CD4-positive, alpha-beta T cell treated with Interleukin-17A for 1 hour (primary cell): ENCODE results near the gene PSD4.

Experiments used
- DNase-seq: peaks from one replicate; pipeline ENCODE4 v3.0.0-alpha.2; 2020

PSD4 gene

DNA sequence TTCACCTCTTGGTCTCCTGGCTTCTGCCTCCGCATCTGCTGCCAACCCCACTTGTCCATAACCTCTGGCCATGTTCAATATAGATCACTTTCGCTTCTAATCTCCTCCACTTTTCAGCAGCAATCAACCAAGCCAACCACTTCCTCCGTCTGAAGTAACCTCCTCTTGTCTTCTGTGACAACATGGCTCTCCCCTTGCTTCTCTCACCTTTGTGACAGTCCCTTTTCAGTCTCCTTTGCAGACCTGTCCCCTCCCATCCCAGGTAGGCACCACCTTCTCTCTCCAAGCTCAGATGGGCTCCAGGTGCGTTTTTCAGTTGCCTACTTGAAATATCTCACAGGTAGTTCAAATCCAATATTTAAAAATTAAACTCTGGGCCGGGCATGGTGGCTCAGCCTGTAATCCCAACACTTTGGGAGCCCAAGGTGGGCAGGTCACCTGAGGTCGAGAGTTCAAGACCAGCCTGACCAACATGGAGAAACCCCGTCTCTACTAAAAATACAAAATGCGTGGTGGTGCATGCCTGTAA, 4.7 kb upstream of the PSD4 start:
- peak; percentile 70 for DNase-seq

DNA sequence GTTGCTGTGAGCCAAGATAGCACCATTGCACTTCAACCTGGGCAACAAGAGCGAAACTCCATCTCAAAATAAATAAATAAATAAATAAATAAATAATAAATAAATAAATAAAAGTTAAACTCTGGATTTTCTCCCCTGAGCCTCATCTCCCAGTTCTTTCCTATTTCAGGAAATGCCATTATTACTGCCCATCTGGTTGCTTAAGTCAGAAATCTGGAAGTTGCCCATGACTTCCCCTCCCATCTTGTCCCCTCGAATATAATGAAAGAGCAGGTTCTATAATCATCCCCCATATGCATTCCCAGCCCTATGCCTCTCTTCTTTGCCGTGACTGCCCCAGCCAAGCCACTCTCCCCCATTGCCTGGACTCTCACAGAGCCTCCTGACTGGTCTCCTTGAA, 4.2 kb upstream of the PSD4 start:
- no peak for DNase-seq

DNA sequence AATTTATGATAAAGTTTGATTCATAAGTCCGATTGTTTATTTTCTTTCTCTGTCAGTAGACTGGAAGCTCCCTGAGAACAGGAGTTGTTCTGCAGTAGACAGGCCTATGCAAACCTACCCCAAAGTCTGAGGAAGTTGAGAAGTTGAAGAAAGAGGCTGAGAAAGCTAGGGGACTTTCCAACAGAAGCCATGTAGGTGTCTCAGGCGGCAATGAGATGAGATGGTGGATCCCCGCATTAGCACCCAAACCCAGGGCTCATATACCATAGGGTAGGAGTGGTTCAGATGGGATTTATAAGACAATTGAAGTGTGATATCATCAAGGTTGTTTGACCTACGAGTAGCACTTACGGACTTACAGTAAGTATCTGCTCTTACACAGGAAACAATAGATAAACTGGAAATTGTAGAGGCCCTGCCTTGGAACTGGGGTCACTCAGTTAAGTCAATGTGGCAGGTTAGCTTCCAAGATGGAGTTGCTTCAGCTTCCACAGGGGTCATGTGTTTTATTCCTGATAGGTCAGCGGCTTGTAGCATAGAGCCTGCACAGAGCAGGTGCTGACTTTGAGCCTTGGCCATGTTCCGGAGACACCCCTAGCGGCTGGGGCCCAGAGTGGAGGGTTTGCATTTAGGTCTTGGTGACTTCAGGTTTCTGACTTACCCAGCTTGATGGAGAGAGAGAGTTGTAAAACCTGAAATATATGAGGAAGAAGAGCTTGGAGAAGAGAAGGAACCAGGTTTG, 2.3 kb upstream of the PSD4 start:
- DNase-seq, result no peak

DNA sequence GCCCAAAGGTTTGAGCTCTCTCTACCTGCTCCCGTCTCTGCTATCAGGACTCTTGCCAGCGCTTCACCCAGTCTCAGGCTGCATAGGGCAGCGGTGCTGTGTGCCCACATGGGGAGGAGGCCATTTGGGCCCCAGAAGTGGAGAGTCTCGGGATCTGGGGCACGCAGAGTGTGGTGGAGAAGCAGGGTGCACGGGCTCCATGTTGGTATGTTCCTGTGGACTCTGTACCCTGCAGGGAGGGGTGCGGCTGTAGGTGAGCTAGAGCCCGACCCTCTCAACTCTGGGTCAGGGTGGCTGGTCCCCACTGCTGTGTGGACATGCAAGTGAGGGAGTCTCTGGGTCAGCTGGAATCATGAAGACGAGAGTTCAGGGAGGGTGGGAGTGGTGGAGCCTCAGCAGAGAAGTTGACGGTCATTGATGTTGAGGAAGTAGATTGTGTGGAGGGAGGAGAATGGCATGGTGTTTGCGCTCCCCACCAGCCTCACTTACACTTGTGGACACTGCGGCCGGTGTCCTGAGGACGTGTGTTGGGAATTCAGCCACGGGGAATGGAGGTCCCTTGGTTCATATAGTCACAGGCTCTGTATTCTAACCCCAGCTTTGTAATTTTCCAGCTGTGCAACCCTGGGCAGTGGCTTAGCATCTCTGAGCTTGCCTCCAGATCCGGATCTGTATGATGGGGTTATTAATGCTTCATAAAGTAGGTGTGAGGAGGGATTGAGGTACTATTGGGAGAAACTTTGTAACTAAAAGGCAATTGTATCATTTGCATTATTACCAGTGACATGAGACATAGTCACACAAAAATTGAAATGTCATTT, 840 bp upstream of the PSD4 start:
- no peak for DNase-seq

DNA sequence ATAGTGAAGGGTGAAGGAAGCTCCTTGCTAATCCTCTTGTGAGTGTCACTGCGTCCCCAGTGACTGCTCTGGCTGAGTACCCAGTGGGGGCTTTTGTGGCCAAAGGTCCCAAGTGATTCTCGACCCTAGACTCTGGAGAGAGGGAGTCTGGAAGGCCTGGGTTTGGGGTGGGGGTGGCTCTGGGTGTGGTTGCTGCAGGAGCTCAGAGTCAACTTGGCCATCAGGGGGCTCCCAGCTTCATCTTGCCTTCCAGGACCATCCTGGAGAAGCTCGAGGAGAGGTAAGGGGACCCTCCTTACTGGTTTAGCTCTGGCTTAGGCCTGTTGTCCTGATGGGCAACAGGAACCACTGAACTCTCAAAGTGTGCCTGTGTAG, 592 bp downstream of the PSD4 start:
- no peak for DNase-seq

DNA sequence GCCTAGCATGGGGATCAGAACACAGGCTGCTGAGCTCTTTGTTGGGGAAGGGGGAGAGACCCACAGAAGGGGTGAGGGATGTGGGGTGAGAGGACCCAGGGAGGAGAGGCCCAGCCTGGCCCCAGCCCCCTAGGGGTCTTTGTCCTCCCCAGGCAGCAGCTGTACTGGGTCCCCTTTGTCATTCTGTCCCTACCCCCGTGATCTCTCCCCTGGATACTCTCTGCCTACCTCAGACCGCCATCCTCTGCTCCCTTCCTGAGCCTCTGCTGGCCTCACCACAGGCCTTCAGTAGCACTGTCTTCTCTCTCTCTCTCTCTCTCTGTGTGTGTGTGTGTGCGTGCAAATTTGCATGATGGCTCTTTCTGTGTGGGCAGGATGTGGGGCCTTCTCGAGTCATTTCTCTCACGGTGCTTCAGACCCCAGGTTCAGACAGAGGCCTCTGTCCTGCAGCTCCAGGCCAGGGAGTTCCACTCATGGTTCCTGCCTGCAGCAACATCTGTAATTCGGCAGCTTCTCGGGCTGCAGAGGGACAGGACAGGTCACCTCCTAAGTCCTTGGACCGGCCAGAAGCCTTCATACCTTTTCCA, 1.4 kb downstream of the PSD4 start:
- peak; percentile 83 for DNase-seq

DNA sequence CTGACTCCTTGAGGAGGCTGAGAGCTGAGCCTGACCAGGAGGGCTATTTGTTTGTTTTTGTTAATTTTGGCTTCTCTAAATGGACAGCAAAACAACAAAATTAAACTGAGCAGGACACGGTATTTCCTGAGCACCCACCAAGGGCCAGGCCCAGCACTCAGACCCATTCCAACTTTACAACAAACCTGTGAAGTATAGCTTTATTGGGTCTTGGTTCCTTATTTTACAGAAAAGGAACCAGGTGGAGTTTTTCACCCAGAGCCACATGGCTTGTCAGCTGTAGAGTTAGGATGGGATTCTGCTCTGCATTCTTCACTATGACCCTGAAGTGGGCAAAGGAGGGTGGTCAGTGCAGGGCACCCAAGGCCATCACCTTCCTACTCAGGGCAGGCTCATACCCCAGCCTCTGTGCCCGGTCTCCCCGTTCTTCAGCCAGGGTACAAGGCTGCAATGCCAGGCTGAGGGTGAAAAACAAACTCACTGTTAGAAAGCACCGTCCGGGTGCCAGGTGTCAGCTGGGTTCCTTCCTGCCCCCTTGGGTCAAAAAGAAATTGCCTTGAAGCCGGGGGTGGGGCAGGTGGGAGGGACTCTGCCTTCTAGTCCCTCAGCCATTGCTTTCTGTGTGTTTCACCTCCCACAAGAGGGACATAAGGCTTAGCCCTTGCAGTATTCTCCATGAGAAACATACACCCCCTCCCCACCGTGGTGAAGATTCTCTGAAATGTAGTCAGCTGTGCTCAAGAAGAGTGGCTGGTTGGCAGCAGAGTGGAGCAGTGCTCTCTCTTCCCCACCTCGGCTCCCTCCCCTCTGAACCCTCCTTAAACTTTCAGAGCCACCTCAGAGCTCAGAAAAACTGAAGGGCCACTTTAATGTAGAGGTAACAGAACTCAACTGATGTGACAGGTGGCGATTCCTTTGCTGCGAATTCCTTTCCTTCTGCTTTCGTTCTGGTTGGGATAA, 2.2 kb downstream of the PSD4 start:
- DNase-seq, result peak; percentile 46

DNA sequence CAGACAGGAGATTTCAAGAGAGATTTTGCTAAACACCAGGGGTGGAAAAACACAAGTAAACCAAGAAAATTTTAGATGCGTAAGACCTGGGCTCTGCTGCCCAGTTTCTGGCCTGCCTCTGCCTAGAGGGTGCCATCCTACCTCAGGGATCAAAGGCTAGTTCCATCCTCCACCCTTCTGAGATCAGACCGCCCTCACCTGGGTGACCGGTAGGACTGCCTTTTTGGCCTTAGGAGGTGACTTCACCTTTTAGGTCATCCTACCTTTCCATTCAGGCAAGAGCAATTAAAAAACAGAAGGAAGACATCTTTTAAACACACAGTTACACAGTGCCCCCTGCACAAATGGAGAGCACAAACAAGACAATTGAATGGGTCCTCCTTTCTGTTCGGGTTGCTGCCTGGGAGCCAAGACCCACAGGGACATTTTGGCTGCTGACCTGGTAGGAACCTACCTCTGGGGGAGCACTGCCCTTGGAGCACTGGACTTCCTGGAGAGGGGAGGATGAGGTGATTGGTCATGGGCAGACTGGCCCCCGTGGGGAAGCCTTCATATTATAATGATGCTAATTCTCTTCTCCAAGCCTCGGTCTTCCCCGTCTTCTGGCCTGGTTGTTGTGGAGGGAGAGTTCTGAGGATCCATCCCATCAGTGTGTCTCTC, 3.1 kb downstream of the PSD4 start:
- no peak for DNase-seq

DNA sequence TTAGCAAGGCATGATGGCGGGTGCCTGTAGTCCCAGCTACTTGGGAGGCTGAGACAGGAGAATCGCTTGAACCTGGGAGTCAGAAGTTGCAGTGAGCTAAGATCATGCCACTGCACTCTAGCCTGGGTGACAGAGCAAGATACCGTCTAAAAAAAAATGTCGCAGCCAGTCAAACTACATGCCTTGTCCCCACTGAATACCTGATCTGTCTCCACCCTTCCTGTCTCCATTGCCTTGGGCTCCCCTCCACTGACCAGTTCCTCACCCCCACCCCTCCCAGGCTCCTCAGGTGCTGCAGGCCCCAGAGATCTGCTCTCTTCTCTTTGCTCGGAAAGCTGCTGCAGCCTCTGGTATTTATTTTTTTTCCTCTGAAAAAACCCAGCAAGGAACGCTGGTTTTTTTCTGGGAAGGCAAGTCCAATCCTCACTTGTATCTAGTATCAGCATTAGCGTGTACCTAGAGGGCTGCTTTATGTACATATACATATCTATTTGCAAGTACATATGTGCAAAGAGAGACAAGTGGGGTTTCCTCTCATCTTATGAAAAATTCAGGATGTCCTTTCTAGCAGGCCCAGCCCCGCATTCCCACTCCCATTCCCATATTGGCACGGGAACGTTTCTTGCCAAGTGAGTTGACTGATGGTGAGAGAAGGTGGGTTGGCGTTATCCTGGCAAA, 4.4 kb downstream of the PSD4 start:
- DNase-seq, result no peak

DNA sequence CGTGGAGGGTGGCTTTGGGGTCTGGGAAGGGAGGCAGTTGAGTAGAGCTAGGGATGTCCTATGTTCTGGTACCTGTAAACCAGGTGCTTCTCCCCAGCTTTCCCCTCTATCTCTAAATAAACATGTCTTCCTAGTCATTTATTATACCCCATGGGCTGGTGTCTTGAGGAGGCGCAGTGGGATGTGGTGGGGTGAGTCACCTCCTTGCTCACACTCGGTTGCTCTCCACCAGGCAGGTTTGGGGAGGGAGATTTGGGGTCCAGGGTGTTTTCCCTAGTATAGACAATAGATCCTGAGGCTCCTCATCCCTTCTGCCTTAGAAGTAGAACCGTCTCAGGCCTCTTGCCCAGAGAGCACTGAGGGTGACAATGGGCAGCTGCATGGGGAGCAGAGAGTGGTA, 5.1 kb downstream of the PSD4 start:
- peak; percentile 23 for DNase-seq

DNA sequence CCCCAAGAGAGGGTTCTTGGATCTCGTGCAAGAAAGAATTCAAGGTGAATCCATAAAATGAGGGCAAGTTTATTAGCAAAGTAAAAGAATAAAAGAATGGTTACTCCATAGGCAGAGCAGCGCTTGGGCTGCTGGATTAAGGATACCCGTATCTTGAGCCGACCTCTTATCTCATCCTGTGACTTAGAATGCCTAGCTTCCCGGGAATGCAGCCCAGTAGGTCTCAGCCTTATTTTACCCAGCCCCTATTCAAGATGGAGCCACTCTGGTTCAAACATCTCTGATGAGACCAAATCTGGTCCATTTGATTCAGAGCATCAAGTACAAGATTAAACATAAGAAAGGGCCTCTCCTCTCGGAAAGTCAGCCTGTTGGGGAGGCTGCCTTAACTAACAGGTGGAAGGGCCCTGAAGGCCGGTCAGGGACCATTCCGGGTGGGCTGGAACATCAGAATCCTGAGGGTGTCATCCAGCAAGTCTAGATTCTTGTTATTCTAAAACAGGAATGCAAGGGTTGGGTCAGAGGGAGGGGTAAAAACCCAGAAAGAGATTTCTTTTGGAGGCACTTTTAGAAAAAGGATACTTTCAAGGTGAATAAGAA, 5.8 kb downstream of the PSD4 start:
- no peak for DNase-seq

DNA sequence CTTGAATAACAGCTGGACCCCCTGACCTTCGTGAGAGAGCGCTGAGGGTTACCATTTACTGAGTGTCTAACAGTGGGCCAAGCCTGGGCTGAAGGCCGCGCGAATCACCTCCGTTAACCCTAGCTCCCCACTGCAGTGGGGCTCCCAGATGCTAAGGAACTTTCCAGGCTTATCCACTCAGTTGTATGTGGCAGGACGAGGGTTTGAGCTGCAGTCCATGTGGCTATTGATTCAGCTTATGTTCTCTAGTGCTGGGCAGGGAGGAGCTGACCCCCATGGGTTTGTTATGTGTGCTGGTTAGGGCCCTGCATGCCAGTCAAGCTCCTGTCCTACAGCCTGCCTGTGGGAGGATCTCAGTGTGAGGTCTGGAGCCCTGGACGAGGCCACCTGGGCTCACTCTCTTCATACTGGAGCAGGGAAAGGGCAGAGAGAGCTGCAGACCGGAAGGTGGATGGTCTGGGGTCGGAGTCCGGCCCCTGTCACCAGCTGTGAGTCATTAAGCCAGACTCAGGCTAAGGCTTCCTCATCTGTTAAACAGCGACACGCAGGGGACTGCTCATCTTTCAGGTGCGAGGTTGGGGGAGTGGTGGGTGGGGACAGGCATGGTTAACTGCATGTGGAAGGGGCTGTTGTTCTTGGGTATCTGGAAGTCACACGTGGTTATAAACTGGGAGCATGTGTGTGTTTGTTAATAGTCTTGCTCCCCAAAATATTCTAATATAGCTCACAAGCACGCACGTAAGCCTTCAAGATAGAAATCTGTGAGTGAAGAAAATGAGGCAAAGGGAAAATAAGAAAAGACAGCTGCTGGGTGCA, 6.6 kb downstream of the PSD4 start:
- peak; percentile 16 for DNase-seq

DNA sequence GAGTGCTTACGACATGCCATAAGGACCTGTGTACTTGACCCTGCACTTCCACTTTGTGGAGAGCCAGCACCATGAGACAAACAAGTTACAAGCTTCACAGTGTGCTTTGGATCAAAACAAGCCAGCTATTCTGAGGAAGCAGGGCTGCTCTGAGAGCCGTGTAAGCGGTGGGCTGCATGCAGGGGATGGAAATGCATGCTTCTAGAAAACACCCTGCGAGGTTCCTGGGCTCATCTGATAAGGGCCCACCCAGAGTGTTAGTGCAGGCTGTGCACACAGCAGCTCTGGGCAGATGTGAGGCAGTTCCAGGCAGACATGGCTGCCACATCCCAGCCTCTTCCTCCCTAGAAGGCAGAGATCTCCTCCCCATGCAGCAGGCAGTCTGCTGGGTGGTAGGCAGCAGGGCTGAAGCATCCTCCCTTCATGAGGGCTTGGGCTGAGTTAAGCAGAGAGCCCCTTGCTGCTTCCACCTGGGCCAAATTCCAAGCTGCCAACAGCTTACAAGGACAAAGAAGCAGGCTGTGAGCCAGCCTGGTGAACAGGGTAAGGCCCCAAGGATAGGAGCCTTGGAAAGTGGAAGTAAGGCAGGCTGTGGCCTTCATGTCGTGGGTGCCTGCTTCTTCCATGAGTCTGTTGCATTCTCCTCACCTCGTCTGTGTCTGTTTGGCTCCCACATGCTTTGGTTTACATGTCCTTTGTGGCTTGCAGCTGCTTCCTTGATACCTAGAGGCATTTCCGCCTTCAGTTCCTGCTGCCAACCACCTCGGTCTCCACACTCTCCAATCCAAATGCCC, 7.7 kb downstream of the PSD4 start:
- peak; percentile 23 for DNase-seq

DNA sequence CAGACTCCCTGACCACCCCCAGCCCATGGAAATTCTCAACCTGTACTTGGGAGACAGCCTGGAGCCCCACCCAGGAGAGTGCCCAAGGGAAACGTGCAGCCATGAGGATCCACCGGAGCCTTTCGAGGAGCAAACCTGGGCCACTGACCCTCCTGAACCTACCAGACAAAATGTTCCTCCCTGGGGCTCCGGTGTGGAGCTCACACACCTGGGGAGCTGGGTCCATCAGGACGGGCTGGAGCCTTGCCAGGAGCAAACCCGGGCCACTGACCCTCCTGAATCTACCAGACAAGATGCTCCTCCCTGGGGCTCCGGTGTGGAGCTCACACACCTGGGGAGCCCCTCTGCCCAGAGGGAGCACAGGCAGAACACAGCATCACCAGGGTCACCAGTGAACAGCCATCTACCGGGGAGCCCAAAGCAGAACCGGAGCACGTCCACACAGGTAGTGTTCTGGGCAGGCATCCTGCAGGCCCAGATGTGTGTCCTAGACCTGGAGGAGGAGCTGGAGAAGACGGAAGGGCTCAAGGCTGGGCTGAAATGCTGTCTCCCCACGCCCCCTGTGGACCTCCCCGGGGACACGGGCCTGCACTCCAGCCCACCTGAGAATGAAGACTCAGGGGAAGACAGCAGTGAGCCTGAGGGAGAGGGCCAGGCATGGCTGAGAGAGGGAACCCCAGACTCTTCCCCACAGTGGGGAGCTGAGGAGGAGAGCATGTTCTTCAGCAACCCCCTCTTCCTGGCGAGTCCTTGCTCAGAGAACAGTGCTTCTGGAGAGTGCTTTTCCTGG, 8.9 kb downstream of the PSD4 start:
- DNase-seq, result no peak

DNA sequence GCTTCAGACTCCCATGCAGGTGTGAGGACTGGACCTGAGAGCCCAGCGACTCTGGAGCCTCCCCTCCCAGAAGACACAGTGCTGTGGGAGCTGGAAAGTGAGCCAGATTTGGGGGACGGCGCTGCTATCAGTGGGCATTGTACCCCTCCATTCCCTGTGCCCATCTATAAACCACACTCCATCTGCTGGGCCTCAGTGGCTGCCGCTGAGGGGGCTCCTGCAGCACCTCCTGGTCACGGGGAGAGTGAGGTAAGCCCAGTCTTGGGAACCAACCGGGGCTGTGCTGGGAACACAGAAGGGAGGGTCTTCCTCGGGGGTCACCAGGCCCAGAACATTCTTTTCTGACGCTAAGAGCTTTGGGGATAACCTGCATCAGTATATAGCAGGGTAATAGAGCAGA, 9.5 kb downstream of the PSD4 start:
- DNase-seq, result no peak

DNA sequence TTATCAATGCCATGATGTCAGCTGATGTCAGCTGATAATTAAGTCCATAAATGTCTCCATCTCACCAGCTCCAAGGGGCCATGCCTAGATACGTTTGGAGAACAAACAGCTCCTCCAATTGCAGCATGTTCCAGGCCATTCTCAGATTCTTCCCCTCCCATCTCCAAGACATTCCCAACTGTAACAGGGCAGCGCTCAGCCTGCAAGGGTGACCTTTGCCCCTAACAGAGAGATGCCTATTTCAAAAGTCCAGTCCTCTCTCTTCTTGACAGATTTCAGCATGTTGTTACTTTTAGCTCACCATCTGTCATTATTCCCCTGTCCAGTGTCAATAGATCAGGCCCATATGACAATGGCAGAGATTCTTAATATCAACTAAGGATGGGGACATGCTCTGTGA, 9.9 kb downstream of the PSD4 start:
- DNase-seq, result no peak

DNA sequence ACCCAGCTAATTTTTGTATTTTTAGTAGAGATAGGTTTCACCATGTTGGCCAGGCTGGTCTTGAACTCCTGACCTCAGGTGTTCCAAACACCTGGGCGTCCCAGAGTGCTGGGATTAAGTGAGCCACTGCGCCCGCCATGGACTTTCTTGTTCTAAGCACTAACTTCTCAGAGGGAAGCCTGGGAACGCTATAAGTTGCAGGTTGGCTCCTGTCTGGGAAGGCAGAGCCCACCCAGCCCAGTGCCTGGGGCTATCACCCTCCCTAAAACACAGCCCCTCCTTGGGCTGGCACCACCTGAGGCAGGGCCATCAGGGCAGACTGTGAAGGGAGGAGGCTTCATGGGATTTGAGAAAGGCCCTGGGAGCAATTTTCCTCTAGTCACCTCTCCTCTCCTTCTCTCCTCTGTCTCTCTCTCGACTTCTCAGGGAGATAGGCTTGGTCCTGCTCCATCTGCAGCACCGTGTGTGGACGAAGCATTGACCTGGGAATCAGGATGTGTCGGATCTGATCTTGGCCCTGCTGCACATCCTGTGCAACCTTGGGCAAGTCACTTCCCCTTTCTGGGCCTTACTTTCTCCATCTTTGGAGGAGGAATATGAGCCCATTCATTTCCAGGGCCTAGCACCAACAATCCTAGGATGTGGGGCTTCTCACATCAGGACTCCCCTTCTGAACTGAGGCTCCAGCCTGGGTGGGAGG, 10.9 kb downstream of the PSD4 start:
- DNase-seq, result no peak
